Esophagus squamous epithelium (tissue), 5 donors: ENCODE data around the gene CD2. TPM values are rescaled to one million over a fixed set of nuclear protein-coding genes. Genes with fewer than 3 reads are reported as not detected.
A peak's percentile ranks its signal among the peaks of the same experiment; 100 is the strongest.

Experiments
- DNase-seq: peaks from one replicate; lab custom pipeline; 2025; lab: John Stamatoyannopoulos, UW
- H3K27ac ChIP-seq, 4 donors: fragments of 200-600 bp; sonication (generic); one replicate each; pipeline ENCODE4 v1.5.1; 2016 to 2019; ENCODE audit warnings: mild to moderate bottlenecking in 1 of 4
- H3K27me3 ChIP-seq, 4 donors: fragments of 200-600 bp; sonication (generic); 1 replicate in 3 of 4; 2 replicates in 1 of 4; pipeline versions ENCODE4 v1.5.1 to v1.6.0; 2017 to 2021; ENCODE audit warnings: antibody characterized with exemption in 1 of 4
- H3K36me3 ChIP-seq, 3 donors: fragments of 200-600 bp; sonication (generic); one replicate each; pipeline ENCODE4 v1.5.1; 2016 to 2019
- H3K4me1 ChIP-seq, 3 donors: fragments of 200-600 bp; sonication (generic); one replicate each; pipeline ENCODE4 v1.5.1; 2017 to 2019
- H3K4me3 ChIP-seq, 4 donors: fragments of 200-600 bp; sonication (generic); 1 replicate in 3 of 4; 2 replicates in 1 of 4; pipeline ENCODE4 v1.5.1; 2016 to 2019; ENCODE audit warnings: mild to moderate bottlenecking in 2 of 4, moderate library complexity in 1 of 4
- H3K9me3 ChIP-seq, 3 donors: fragments of 200-600 bp; sonication (generic); one replicate each; pipeline ENCODE4 v1.5.1; 2016 to 2019
- POLR2A ChIP-seq, 4 donors: fragments of 450-650 bp; IDR thresholded peaks; one replicate each; pipeline ENCODE4 v1.6.1; 2017; ENCODE audit warnings: antibody characterized with exemption in 4 of 4, mild to moderate bottlenecking in 4 of 4, moderate library complexity in 3 of 4
- WGBS, 2 donors: methylation state at CpG; one replicate each; pipeline ENCODE4 v1.1.5; 2018; 5-methylcytosine and 5-hydroxymethylcytosine counted together
- intact Hi-C: fragments of 100-400 bp; cut with DNase I; formaldehyde crosslinking; loops from one replicate; pipeline ENCODE4 v1.15.0; 2022
- total RNA-seq, 4 donors: library from RNA; depleted of rRNA; stranded (reverse); fragments of >200 nt; gene quantifications; one replicate each; pipeline ENCODE4 v1.1.0, GENCODE V29; 2016
- TF ChIP-seq, protein P1 (sequence below), 6 experiments: fragments of 450-650 bp in 4 of 6; fragments of 200-600 bp in 2 of 6; sonication (generic) in 2 of 6; IDR thresholded peaks; one replicate each; pipeline ENCODE4 v1.5.1; 2016 to 2019; ENCODE audit warnings: antibody characterized with exemption in 6 of 6, mild to moderate bottlenecking in 4 of 6, moderate library complexity in 4 of 6
- donor health status: DM: yes; HTN: yes; CAD: no.

The CD2 gene
- total RNA-seq, 4 donors from 2014 or later, result 2.1 to 14.7 (median 5.1) TPM

DNA sequence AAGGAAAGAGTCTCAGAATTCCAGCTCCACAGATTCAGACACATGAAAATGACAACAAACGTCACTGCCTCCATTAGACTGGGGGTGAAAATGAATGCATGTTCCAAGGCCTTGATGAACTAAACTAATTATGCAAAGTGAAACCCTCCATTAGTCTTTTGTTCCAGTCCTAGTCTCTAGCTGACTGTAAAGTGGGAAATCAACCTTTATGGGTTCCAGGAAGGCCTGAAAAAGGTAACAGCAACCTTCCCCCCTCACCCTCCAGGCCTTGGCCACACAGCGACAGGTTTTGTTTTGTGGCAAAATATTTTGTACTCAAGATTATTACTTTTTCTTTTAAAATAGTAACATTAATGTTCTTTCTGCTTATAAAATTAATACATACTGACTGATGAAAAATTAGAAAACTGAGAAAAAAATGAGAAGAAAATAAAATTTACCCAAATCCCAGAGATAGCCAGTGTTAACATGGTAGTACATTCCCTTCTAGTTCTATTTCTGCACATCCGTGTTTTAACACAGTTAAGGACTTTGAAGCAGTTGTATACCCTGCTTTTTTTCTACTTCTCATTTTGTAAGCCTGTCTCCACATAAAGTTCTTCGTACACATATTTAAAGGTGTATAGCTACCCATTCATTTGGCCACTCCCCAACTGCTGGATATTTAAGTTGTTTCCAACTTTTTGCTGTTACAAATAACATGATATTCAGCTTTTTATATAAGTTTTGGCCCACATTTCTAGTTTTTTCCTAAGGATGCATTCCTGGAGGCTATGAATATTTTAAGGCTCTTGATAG, 60.9 kb downstream of the CD2 start:
- TF ChIP-seq POLR2A (IDR thresholded peaks at IDR 0.05), result no peak
- TF ChIP-seq, protein P1, sequence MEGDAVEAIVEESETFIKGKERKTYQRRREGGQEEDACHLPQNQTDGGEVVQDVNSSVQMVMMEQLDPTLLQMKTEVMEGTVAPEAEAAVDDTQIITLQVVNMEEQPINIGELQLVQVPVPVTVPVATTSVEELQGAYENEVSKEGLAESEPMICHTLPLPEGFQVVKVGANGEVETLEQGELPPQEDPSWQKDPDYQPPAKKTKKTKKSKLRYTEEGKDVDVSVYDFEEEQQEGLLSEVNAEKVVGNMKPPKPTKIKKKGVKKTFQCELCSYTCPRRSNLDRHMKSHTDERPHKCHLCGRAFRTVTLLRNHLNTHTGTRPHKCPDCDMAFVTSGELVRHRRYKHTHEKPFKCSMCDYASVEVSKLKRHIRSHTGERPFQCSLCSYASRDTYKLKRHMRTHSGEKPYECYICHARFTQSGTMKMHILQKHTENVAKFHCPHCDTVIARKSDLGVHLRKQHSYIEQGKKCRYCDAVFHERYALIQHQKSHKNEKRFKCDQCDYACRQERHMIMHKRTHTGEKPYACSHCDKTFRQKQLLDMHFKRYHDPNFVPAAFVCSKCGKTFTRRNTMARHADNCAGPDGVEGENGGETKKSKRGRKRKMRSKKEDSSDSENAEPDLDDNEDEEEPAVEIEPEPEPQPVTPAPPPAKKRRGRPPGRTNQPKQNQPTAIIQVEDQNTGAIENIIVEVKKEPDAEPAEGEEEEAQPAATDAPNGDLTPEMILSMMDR (IDR thresholded peaks at IDR 0.05), result no peak
- no peak for DNase-seq
- no peaks in the 10 kb centered on the region for H3K36me3 ChIP-seq
- no peak overlapping the region for H3K27ac ChIP-seq
- no peak overlapping the region for H3K4me3 ChIP-seq
- H3K27me3 ChIP-seq, result no peaks in the 10 kb centered on the region
- intact Hi-C loops, result no loop called here
- peaks cover 0 to 6% (median 0%) of the 10 kb centered on the region in 3 donors for H3K4me1 ChIP-seq
- H3K9me3 ChIP-seq, result peaks cover 0 to 8% (median 0%) of the 10 kb centered on the region in 3 donors
- 73 to 77% methylated on average over 3 to 4 of the region's 4 CpGs for WGBS, 2 donors

DNA sequence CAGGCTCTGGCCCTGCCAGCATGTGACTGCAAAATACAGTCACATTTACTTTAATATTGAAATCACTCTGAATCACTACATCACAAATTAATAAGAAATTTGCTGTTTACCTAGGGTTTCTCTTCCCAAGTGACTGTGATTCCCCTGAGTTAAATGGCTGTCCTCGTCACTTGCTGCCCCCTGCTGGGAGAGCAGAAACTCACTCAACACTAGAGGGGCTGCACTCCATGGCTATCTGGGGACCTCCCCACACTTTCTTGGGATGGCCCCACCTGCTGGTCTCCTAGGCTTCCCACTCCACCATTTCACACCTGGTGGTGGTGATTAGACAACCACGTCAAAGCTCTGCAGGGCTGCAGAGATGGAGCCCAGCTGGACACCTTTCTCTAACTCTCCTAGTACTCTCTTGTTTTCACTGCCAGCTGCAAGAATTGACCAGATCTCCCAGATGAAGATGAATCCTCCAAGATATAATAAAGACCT, 63.4 kb downstream of the CD2 start:
- Histone ChIP-seq H3K4me3 (no peak overlapping the region), H3K36me3 (no peaks in the 10 kb centered on the region), H3K4me1 (peaks cover 0 to 7% (median 0%) of the 10 kb centered on the region in 3 donors), H3K27me3 (no peaks in the 10 kb centered on the region), H3K9me3 (peaks cover 0 to 2% (median 0%) of the 10 kb centered on the region in 3 donors), H3K27ac (no peak overlapping the region)
- TF ChIP-seq, protein P1 (IDR thresholded peaks at IDR 0.05), result peak; percentile 19 to 78 (median 54)
- no peak for TF ChIP-seq POLR2A (IDR thresholded peaks at IDR 0.05)
- 22 to 38% methylated on average over 1 to 2 of the region's 2 CpGs for WGBS, 2 donors
- DNase-seq, result no peak
- intact Hi-C loops, result no loop called here

Other genes starting within 250 kb of the CD2 start
- gene CD58, start 183.4 kb upstream of the CD2 start, total RNA-seq, result 10 to 100 TPM; 19.4 to 54.4 (median 32.5) TPM
- gene IGSF3, start 86.7 kb upstream of the CD2 start, total RNA-seq, result 10 to 100 TPM; 42.2 to 60.0 (median 55.4) TPM
- 10 to 100 TPM; 40.6 to 68.7 (median 56.0) TPM for gene PTGFRN, start 155.5 kb downstream of the CD2 start, total RNA-seq
- gene CD101, start 247.3 kb downstream of the CD2 start, total RNA-seq, result 1 to 10 TPM in 3 of 4 donors, under 1 TPM in 1; 0.42 to 3.4 (median 2.2) TPM